ACC112 (cell line): ENCODE data around the gene TEAD1.

Experiments used
- H2AFZ ChIP-seq: fragments of 200-600 bp; sonication (generic); one replicate; pipeline ENCODE4 v1.6.0; 2017; ENCODE audit warnings: antibody characterized with exemption, low read length; ENCODE audit not compliant: unreplicated experiment
- H3K27ac ChIP-seq: fragments of 200-600 bp; sonication (generic); 2 replicates; pipeline ENCODE4 v1.5.1; 2014; ENCODE audit warnings: low read depth, mild to moderate bottlenecking, antibody characterized with exemption, low read length, moderate library complexity
- H3K27me3 ChIP-seq: fragments of 200-600 bp; sonication (generic); 2 replicates; pipeline ENCODE4 v1.6.1; 2014; ENCODE audit warnings: mild to moderate bottlenecking, antibody characterized with exemption, low read length, moderate library complexity, mixed read lengths; ENCODE audit not compliant: insufficient read depth
- H3K36me3 ChIP-seq: fragments of 200-600 bp; sonication (generic); 2 replicates; pipeline ENCODE4 v1.6.1; 2016; ENCODE audit warnings: mild to moderate bottlenecking, antibody characterized with exemption, low read length, moderate library complexity, mixed read lengths; ENCODE audit not compliant: insufficient read depth
- H3K4me1 ChIP-seq: fragments of 200-600 bp; sonication (generic); one replicate; pipeline ENCODE4 v1.6.1; 2016; ENCODE audit warnings: low read length, mixed read lengths; ENCODE audit not compliant: insufficient read depth, unreplicated experiment, control insufficient read depth
- H3K4me3 ChIP-seq: fragments of 200-600 bp; sonication (generic); 2 replicates; pipeline ENCODE4 v1.5.1; 2014; ENCODE audit warnings: mild to moderate bottlenecking, low read depth, low read length
- H3K79me2 ChIP-seq: fragments of 200-600 bp; sonication (generic); one replicate; pipeline ENCODE4 v1.6.0; 2016; ENCODE audit warnings: low read length; ENCODE audit not compliant: control insufficient read depth, unreplicated experiment, insufficient read depth

TEAD1 gene

DNA sequence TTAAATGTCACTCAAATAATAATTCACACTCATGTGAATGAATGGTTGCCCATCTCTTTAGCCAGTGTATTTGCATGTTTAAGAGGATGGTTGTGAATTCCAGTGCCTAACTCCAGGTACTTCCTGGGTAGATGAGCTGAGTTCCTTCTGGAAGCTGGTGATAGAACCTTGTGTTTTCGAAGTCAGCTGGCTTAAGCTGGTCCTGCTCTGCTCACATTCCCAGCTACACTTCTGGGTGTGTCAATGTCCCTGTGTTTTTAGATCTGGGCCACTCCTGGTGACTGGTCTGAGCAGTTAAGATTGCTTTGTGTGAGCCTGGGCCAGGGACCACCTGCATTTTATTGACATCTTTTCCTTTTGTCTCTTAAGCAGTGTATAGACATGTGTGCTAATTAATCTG is 10.6 kb downstream of the TEAD1 start:
- Histone ChIP-seq H3K79me2 (peaks cover 98% of the 10 kb centered on the region), H3K36me3 (no peaks in the 10 kb centered on the region; the same call in 1 of the 2 replicates), H3K27me3 (no peaks in the 10 kb centered on the region), H3K4me3 (0 out of 2 replicates have a peak overlapping the region, but pooled peaks have one; percentile 14), H3K4me1 (peaks cover 81% of the 10 kb centered on the region), H2AFZ (no peak overlapping the region), H3K27ac (peak overlapping the region; percentile 93)

DNA sequence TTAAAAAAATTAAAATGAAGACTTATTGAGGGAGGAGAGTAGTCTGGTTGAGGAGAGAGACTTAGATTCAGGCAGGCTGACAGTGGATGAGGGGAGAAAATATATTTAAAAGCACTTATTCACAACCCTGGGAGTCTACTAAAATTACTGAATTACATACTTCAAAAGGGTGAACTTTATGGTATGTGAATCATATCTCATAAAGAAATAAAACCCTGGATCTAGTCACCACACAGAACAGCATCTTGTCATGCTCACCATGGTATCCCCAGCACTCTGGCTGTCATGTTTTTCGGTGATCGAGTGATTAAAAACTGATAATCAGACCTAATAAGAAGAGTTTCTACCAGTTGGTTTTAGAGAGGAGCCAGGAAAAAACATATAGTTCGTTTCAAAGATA is 11.0 kb downstream of the TEAD1 start:
- Histone ChIP-seq H3K36me3 (no peaks in the 10 kb centered on the region; the same call in 1 of the 2 replicates), H3K79me2 (peaks cover 97% of the 10 kb centered on the region), H3K4me1 (peaks cover 79% of the 10 kb centered on the region), H2AFZ (no peak overlapping the region), H3K4me3 (0 out of 2 replicates have a peak overlapping the region, but pooled peaks have one; percentile 14), H3K27me3 (no peaks in the 10 kb centered on the region), H3K27ac (peak overlapping the region; percentile 93)

DNA sequence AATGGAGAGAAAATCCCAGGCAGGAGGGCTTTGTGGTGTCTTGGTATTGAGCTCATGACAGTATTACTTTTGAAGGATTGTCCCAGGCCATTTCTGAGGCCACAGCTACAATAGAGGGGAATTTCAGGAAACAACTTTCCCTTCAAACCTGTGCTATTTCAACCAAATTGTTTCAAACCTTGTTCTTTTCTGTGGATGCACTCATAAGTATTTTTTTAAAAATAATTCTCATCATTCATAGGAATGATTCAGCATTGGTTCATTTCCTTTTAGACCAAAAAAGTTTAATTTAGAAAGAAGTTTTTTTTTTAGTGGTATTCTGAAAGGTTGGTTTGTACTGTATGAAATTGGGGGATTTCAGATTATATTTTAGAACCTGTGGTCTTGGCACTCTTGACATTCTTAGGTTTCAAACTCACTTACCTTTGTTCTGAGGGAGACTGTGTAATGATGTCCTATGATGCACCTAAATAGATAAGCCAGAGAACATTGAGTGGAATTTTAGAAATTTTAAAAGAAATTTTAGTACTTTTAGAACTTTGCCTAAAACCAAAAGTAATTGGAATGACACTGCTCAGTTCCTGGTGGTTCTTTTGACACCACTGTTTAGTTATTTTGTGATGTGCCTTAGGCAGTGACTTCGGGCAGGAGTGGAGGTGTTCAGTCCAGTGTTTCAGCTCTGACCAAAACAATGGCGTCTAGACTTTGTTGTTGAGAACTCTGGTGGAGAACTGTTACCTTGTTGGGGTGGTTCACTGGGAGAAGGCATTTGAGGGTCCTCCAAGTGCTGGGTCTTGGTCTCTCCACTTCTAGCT is 12.2 kb downstream of the TEAD1 start:
- H3K27ac ChIP-seq, result peak overlapping the region; percentile 93
- H3K79me2 ChIP-seq, result peaks cover 98% of the 10 kb centered on the region
- no peaks in the 10 kb centered on the region for H3K36me3 ChIP-seq
- peaks cover 80% of the 10 kb centered on the region for H3K4me1 ChIP-seq
- H2AFZ ChIP-seq, result no peak overlapping the region
- H3K4me3 ChIP-seq, result peak overlapping the region; percentile 32
- H3K27me3 ChIP-seq, result no peaks in the 10 kb centered on the region

DNA sequence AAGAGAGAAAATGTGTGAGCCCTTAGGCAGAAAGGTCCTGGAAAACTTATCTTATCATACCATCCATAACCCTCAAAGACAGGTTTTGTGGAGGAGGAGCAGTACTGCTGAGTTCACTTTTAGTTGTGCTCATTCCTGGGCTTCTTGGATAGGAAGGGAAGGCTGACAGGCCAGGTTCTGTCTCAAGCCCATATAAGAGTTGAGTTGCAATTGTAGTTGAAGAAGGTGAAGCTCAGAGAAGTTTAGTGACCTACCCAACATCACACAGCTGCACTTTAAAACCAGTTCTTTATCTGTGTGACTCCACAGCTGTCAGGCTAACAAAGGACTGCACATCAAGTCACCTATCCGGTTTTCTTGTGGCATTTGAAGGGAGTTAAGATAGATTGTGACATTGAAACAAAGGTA is 13.0 kb downstream of the TEAD1 start:
- no peak overlapping the region; the same call in 1 of the 2 replicates for H3K4me3 ChIP-seq
- no peaks in the 10 kb centered on the region for H3K27me3 ChIP-seq
- H3K4me1 ChIP-seq, result peaks cover 87% of the 10 kb centered on the region
- H3K79me2 ChIP-seq, result peaks cover 98% of the 10 kb centered on the region
- peak overlapping the region; percentile 93 for H3K27ac ChIP-seq
- no peak overlapping the region for H2AFZ ChIP-seq
- no peaks in the 10 kb centered on the region for H3K36me3 ChIP-seq

DNA sequence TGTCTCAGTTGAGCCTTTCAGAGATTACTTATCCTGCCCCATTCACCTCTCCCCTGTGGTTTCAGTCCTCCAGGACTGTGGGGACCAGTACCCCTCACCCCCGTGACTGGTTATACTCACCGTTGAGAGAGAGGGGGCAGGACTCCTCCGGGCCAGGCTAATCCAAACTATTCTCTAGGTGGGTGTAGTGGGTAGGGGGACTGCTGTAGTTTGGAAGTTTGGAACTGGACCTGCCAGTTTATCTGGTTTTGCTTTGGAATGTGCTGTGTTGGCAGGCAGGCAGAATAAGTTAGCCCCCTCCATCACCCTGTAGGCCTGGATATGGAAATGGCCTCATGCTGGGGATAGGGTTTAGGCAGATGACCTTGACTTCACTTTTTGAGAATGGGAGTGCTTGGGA is 13.5 kb downstream of the TEAD1 start:
- Histone ChIP-seq H2AFZ (no peak overlapping the region), H3K4me3 (no peak overlapping the region), H3K27ac (peak overlapping the region; percentile 93), H3K36me3 (no peaks in the 10 kb centered on the region), H3K4me1 (peaks cover 91% of the 10 kb centered on the region), H3K79me2 (peaks cover 97% of the 10 kb centered on the region), H3K27me3 (no peaks in the 10 kb centered on the region)

DNA sequence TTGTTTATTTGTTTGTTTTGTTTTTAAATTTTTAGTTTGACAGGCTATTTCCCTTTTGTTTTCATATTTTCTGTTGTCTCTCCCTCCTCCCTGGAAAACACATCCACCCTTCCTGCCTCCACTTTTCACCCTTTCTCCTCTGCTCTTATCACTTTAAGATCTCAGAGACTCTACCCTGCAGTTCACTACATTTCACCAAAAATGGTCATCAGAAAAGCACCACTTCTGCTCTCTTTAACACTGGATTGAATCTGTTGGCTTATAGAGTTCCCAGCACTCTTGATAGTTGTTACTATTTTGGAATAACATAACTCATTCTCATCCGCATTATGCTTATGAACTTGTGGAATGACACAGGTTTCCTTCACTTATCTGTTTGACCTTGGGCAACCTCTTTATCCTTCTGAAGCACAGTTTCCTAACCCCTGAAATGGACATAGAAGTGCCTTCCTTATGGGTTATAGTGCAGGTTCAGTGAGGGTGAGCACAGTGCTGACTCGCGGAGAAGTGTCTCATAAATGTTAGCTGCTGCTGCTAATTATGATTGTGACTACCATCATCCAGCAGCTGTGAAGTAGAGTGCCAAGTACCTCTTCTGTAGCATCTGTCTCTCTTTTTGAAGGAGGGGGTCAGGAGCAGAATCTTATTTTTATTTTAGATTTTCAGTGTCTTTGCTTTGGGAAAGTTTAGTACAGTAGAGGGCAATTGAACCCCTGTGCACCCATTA is 15.0 kb downstream of the TEAD1 start:
- H3K4me3 ChIP-seq, result peak overlapping the region; percentile 14; the same call in 1 of the 2 replicates
- H3K27me3 ChIP-seq, result no peaks in the 10 kb centered on the region
- H3K36me3 ChIP-seq, result no peaks in the 10 kb centered on the region
- H3K79me2 ChIP-seq, result peaks cover 85% of the 10 kb centered on the region
- H2AFZ ChIP-seq, result no peak overlapping the region
- H3K27ac ChIP-seq, result no peak overlapping the region
- peaks cover 92% of the 10 kb centered on the region for H3K4me1 ChIP-seq

DNA sequence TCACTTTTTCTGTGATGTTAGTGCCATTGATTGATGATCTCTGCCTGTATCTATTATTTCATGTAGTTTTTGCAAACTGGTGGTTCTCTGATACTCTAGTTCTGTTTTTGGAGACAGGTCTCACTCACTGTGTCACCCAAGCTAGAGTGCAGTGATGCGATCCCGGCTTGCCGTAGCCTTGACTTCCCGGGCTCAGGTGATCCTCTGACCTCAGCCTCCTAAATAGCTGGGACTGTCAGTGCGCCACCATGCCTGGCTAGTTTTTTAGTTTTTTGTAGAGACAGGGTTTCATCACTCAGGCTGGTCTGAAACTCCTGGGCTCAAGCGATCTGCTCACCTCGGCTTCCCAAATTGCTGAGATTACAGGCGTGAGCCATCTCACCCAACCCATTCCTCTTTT is 16.4 kb downstream of the TEAD1 start:
- Histone ChIP-seq H2AFZ (no peak overlapping the region), H3K4me3 (no peak overlapping the region), H3K79me2 (peaks cover 84% of the 10 kb centered on the region), H3K36me3 (no peaks in the 10 kb centered on the region), H3K4me1 (peaks cover 92% of the 10 kb centered on the region), H3K27ac (peak overlapping the region; percentile 98; the same call in 1 of the 2 replicates), H3K27me3 (no peaks in the 10 kb centered on the region)

DNA sequence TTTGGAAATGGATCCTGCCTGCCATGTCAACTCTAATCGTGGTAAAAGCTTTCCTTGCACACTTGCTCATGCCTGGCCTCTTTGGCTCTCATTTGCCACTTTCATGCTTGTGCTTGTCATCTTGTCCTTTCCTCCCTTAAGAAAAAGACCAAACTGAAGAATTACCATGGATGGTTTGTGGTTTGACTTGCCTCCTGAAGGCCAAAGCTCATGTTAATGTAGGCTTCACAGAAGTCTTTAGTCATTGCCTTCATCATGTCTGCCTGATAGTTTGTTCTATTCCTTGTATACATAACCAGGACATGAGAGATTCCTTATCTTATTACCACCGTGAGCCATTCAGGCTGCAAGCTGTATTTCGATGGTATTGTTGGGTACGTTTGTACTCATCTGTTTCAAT is 17.3 kb downstream of the TEAD1 start:
- peaks cover 85% of the 10 kb centered on the region for H3K79me2 ChIP-seq
- H3K27ac ChIP-seq, result peak overlapping the region; percentile 98
- peaks cover 92% of the 10 kb centered on the region for H3K4me1 ChIP-seq

DNA sequence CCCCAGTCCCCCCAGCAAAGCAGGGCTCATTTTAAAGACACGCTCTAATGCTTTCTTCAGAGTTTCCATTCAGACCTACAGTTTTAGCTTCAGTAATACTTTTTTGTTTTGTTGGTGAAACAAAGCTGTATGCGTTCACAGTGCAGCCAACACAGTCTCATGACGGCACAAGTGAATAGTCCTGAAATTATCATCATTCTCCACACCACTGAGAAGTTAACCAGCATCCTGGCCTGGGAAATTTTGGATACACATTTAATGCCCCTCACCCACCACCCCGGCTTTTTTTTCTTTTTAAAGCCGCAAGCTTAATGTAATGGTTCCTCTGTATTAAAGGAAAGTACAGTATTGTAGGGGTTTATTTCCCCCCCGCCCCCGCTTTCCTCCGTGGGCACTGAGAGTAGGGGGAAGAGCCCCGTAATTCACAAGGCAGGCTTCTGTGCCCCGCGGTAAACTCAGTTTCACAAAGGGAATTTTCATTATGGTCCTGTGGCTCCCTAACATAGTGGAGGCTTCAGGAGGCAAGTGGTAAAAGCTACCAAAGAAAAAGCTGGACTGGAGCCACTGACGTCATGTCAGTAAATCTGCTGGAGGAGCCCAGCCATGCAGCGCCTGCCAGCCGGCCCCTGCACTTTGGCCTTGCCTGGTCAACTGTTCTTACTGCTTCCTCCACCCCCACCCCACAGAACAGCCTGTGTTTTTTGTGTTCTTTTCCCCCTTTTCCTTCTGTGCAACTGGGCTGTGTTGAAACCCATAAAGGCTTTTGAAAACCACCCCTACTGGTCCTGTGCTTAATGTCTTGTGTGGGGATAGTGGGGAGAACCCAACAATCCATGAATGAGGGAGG is 18.2 kb downstream of the TEAD1 start:
- peaks cover 89% of the 10 kb centered on the region for H3K4me1 ChIP-seq
- H3K27ac ChIP-seq, result peak overlapping the region; percentile 98
- H3K4me3 ChIP-seq, result peak overlapping the region; percentile 53
- peaks cover 85% of the 10 kb centered on the region for H3K79me2 ChIP-seq
- H2AFZ ChIP-seq, result peak overlapping the region; percentile 69
- no peaks in the 10 kb centered on the region for H3K36me3 ChIP-seq
- no peaks in the 10 kb centered on the region for H3K27me3 ChIP-seq

More for the DNA sequence above, 17.3 kb downstream of the TEAD1 start:
- H2AFZ ChIP-seq, result no peak overlapping the region
- H3K36me3 ChIP-seq, result no peaks in the 10 kb centered on the region
- no peaks in the 10 kb centered on the region for H3K27me3 ChIP-seq
- peak overlapping the region; percentile 6; the same call in 1 of the 2 replicates for H3K4me3 ChIP-seq

DNA sequence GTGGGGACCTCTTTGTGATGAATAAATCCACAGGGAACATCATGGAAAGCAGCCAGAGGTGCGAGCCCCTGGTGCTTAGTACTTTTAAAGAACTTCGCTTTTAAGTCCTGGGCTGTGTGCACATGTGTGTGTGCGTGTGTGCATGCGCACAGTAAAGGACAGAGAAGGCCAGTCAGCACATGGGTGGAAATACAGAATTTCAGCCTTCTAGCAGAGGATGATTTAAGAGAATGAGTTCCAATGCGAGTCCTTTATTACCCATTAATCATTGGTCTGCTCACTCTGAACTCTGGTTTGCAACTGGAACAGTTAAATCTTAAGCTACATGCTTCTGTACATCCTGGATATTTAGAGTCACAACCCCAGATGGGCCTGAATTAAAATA is 18.9 kb downstream of the TEAD1 start:
- Histone ChIP-seq H3K27ac (peak overlapping the region; percentile 98), H3K36me3 (no peaks in the 10 kb centered on the region), H3K4me3 (peak overlapping the region; percentile 53), H3K4me1 (peaks cover 83% of the 10 kb centered on the region), H2AFZ (no peak overlapping the region), H3K79me2 (peaks cover 85% of the 10 kb centered on the region), H3K27me3 (no peaks in the 10 kb centered on the region)
